NCI-H2029 treated with DMSO at 0.1 percent for 48 hours (cell line): ENCODE measurements around the gene PTPN9.
A peak's percentile ranks its signal among the peaks of the same experiment; 100 is the strongest.
"Not testable (repeated sequence)": the region's sequence is repeated elsewhere in the genome, so short reads cannot be mapped to it uniquely, and the experiment has no call there.

ENCODE experiments used
- DNase-seq: peaks from one replicate; lab custom pipeline; 2025; lab: John Stamatoyannopoulos, UW

Gene PTPN9

DNA sequence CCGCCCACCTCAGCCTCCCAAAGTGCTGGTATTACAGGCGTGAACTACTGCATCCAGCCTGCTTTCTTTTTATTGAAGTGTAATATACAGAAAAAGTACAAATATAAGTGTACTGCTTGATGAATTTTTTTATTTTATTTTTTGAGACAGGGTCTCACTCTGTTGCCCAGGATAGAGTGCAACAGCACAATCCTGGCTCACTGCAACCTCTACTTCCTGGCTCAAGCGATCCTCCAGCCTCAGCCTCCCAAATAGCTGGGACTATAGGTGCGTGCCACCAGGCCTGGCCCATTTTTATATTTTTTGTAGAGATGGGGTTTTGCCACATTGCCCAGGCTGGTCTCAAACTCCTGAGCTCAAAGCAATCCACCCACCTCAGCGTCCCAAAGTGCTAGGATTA lies 3.8 kb upstream of the PTPN9 start:
- not testable (repeated sequence) for DNase-seq

DNA sequence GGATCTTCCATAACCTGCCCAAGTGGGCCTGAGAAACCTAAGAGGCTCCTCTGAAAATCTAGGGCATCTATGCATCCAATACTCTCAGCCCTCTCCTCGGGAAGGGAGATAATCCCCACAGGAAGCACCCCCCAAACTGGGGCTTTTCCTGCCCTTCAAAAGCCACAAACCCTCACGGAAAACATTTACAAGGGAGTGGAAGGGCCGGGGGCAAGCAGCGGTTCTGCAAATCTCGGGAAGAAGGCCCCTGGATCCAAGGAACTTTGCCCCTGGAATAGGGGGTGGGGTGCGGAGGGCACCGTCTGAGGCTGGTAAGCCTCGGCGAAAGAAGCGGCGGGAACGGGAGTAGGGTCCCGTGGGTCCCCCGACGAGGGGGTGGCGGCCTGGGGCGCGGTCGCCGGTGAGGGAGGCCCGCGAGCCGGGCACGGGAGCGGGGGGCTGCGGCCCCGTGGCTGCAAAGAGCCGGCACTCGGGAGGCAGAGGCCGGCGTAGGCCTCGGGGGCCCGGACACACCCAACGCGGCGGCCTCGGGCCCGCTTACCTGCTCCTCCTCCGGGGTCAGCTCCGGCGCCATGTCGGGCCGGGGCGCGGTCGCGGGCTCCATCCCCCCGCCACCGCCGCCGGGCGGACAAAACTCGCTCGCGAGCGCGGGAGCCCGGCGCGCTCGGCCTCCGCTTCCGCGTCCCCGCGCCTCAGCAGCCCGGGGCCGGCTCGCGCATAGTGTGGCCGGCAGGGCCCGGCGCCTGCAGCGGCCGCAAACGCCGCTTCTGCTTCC lies 755 bp downstream of the PTPN9 start:
- no peak for DNase-seq

DNA sequence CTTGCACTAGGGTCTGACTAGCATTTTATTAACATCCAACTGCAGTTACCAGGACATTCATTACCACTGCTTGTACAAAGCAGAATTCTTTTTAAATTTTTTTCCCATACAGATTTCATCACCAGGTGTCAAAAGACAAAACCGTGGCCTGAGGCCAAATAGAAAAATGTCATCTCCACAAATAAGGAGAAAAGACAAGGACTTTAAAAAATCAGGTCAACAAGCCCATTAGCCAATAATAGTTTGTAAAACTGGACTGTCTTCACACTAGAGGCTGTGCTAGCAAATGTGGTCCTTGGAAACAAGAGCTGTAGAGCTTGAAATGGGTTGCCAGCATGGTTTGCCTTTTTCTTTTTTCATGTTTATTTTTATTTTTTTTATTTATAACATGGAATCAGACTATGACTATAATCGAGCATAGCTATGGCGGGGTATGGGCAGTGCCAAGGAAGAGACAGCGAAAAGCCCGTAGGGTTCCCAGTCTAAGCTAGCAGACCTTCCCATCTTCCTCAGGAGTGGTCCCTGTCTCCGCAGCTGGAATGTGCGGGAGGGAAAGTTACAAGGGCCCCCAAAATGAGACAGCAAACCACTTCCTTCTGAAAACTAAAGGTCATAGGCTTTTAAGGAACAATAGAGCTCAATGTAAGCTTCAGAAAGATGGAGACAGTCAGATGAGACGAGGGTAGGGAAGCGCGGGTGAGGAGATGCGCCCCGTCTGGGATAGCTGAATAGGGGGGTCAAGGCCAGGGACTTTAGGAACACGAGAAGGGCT lies 1.5 kb downstream of the PTPN9 start:
- DNase-seq, result no peak

DNA sequence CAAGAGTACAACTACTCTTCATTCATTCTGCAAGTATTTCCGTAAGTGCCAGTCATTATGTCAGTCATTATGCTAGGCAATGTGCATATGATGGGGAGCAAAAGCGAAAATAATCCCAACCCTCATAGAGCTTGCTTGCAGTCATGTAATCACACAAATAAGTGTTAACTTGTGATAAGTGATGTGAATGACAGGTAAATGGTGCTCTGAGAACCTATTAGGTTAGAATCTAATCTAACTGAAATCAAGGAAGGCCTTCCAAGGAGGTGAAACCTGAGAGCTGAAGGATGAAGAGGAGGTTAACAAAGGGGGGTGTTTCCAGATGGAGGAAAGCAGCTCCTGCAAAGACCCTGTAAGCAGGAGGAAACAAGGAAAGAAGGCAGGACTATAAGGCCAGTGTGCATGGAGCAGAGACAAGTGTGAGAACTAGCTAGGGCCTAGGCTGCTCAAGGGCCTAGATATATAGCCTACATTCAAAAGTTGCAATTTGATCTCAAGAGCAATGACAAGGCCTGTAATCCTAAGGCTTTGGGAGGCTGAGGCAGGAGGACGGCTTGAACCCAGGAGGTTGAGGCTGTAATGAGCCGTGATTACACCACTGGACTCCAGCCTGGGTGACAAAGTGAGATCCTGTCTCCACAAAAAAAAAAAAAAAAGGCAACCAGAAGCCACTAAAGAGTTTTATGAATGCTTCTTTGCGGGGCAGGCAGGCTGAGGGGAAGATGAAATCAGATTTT lies 5.3 kb downstream of the PTPN9 start:
- DNase-seq, result no peak

DNA sequence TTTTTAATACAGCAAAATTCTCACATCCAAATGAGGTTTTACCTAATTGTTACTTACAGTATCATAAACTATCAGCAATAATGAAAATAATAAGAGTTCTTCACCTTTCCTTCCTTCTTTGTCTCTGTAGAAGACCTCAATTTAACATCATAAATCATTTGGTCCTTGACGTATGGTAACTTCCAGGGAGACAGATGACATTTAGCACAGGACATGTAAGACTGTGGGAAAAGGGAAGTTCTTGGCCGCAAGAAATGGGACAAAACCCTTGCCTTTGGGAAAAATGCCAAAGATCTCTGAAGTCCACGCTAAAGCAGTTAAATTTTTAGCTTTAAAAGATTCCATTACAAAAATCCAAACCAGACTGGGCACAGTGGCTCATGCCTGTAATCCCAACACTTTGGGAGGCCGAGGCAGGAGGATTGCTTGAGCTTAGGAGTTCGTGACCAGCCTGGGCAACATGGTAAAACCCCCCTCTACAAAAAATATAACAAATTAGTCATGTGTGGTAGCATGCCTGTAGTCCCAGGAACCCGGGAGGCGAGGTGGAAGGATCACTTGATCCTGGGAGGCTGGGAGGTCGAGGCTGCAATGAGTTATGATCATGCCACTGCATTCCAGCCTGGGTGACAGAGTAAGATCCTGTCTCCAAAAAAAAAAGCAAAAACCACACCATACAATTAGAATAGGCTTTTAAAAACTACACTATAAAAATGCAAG lies 8.8 kb downstream of the PTPN9 start:
- no peak for DNase-seq

DNA sequence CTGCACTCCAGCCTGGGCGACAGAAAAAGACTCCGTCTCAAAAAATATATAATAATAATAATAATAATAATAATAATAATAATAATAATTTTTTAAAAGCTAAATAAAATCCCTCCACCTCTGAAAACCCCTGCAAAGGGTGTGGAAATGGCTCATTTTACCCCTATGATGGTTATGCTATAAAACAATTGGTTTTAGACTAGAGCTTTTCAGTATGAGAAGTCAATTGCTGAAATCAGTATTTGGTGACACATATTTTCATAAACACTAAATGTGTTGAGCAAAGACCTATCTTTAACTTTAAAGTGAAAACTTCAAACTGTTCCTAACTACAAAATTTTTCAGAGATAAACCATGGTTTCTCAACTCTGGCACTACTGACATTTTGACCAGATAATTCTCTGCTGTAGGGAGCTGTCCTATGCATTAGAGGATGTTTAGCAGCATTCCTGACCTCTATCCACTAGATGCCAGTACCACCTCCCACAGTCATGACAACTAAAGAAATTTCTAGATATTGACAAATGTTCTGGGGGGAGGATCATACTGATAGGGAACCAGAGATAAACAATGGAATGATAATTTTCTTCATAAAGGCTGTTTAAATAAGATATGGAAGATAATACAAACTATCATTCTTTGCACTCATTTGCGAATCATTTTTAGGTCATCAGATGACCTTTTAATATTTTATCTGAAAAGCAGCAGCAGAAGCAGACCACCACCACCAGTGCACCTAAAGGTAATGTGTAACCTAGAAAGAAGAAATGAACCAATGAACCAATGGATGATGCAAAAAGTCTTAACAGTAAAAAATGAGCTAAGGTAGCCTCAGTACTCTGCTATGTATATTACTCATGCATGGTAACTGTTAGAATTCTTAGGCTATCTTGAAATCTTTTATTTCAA lies 13.8 kb downstream of the PTPN9 start:
- no peak for DNase-seq

DNA sequence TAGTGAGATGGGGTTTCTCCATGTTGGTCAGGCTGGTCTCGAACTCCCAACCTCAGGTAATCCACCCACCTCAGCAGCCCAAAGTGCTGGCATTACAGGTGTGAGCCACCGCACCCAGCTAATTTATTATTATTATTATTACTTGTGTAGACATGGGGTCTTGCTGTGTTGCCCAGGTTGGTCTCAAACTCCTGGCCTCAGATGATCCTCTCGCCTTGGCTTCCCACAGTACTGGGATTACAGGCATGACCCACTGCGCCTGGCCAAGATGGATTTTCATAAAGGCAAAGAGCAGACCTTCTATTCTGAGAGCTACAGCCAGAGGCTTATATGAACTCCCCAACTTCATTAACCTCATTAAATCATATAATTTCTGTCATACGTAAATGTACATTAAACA lies 17.2 kb downstream of the PTPN9 start:
- no peak for DNase-seq

DNA sequence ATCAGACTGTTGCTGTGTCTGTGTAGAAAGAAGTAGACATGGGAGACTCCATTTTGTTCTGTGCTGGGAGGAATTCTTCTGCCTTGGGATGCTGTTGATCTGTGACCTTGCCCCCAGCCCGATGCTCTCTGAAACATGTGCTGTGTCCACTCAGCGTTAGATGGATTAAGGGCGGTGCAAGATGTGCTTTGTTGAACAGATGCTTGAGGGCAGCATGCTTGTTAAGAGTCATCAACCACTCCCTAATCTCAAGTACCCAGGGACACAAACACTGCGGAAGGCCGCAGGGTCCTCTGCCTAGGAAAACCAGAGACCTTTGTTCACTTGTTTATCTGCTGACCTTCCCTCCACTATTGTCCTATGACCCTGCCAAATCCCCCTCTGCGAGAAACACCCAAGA lies 19.8 kb downstream of the PTPN9 start:
- DNase-seq, result not testable (repeated sequence)

DNA sequence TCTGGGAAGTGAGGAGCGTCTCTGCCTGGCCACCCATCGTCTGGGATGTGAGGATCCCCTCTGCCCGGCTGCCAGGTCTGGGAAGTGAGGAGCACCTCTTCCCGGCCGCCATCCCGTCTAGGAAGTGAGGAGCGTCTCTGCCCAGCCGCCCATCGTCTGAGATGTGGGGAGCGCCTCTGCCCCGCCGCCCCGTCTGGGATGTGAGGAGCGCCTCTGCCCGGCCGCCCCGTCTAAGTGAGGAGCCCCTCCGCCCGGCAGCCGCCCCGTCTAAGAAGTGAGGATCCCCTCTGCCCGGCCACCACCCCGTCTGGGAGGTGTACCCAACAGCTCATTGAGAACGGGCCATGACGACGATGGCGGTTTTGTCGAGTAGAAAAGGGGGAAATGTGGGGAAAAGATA lies 20.2 kb downstream of the PTPN9 start:
- not testable (repeated sequence) for DNase-seq

DNA sequence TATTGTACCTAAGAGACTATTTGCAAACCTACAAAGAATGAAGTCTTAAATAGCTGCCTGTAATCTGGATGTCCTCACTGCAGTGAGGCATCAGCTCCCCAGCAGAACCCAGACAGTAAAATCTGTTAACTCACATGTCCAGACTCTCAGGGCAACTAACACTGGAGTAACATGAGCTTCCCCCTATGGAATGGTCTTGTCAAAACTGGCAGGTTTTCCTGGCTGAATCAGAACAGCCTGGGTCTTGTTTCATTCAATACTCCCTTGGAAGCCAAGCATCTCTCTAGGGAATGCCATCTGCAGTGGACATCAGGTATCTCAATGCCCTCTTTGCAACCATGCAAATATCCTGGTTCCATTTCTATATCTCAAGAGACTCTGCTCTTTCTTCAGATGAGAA lies 24.4 kb downstream of the PTPN9 start:
- DNase-seq, result no peak

DNA sequence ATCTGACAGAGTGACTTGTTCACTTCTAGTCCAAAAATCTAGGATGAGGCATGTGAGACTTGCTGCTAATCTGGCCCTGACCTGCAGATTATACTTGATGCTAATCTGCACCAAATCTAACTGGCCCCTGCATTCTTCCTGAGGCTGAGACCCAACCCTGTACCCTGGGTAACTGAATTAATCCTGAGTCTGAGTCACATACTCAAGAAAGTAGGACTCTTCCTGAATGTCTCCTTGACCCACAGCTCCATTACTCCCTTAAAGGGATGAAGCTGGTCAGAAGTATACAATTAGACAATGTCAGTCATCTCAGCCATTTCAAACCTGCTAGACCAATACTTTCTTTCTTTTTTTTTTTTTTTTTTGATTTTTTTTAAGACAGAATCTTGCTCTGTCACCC lies 25.5 kb downstream of the PTPN9 start:
- DNase-seq, result no peak

DNA sequence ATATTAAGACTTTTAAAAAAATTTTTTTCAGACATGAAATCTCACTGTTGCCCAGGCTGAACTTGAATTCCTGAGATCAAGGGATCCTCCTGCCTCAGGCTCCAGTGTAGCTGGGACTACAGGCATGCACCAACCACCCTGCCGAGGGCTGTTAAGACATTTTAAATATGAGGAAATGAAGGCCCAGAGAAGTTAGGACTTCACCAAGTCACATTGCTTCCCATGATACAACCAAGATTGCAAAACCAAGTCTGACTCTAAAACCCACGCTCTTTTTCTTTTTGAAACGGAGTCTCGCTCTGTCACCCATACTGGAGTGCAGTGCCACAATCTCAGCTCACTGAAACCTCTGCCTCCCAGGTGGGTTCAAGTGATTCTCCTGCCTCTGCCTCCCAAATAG lies 28.0 kb downstream of the PTPN9 start:
- DNase-seq, result no peak

DNA sequence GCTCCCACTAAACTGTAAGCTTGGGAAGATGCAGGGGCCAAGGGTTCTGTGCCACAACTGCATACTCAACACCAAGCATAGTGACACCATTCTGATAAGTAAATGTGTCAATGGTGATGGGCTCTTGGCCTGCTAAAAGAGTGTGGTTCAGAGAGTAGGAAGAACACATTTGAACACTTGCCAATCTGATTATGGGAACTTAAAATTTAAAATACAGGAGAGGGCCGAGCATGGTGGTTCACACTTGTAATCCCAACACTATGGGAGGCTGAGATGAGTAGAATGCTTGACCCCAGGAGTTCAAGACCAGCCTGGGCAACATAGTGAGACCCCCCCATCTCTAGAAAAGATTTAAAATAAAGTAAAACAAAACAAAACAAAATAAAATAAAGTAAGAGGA lies 34.1 kb downstream of the PTPN9 start:
- no peak for DNase-seq

DNA sequence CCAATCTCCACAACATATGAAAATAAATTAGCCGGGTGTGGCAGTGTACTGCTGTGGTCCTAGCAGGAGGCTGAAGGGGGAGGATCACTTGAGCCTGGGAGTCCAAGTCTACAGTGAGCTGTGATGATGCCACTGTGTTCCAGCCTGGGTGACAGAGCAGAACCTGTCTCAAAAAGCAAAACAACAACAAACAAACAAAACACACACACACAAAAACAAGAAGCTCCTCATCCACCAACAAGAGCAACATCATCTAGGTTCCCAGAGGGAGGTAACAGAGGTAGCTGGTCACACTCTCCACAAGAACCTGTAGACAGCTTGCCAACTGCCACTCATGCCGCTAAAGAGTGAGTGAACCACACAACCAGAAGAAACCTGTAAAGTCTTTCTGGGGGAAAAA lies 34.8 kb downstream of the PTPN9 start:
- DNase-seq, result peak; percentile 2

DNA sequence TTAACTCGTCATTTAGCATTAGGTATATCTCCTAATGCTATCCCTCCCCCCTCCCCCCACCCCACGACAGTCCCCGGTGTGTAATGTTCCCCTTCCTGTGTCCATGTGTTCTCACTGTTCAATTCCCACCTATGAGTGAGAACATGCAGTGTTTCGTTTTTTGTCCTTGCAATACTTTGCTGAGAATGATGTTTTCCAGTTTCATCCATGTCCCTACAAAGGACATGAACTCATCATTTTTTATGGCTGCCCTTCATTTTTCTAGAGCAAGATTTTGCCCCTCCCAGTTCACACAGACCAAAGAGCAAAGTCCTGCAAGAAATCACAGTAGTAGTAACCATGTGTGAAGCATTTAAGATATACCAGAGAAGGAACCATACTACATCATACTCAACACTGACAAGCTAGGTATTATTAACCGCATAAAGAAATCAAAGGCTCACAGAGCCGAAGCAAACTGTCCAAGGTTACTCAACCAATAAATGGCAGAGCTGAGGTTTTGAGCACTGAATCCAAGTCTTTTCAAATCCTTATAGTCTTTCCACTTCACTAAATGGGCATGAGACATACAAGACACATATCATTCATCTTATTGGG lies 36.1 kb downstream of the PTPN9 start:
- not testable (repeated sequence) for DNase-seq

DNA sequence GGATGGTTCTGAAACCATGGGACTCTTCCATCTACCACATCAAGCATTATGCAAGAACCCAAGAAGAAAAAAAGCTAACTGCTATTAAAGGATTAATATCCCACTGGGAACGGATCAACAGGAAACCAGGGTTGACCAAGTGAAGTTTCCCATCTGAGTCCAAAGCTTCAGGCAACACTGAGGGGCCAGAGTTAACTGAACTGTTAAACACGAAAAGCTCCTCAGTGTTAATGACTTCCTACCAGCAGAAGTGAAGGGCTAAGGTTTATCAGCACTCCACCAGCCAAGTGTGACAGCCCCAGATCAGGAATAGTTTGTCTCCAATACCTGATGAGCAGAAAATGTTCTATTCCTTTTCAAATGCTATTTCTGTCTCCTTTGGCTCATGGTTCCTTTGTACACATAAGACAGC lies 36.7 kb downstream of the PTPN9 start:
- DNase-seq, result no peak

DNA sequence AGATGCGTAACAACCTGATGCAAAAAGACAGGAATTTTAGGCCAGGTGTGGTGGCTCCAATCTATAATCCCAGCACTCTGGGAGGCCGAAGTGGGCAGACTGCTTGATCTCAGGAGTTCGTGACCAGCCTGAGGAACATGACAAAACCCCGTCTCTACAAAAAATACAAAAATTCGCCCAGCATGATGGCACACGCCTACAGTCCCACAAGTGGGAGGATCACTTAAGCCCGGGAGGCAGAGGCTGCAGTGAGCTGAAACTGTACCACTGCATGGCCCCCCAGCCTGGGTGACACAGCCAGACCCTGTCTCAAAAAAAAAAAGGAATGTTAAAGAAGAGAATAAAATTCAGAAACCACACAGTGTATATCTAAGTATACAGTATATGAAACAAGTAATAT lies 40.7 kb downstream of the PTPN9 start:
- no peak for DNase-seq

DNA sequence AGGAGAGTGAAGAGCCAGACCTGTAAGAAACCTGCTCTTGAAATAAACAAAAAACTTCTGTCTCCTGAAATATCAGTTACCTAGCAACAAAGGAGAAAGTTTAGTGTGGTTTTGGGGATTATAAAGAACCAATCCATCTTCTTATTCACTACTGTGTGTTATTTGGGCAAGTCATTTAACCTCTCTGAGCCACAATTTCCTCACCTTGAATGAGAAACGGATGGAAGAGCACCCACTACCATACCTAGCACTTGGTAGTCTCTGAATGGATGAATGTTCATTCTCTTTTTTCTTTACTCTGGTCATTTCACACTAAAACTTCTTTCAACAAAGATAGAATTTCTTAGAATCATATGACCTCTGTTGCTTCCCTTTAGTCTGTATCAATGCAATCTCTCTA lies 45.2 kb downstream of the PTPN9 start:
- DNase-seq, result no peak

DNA sequence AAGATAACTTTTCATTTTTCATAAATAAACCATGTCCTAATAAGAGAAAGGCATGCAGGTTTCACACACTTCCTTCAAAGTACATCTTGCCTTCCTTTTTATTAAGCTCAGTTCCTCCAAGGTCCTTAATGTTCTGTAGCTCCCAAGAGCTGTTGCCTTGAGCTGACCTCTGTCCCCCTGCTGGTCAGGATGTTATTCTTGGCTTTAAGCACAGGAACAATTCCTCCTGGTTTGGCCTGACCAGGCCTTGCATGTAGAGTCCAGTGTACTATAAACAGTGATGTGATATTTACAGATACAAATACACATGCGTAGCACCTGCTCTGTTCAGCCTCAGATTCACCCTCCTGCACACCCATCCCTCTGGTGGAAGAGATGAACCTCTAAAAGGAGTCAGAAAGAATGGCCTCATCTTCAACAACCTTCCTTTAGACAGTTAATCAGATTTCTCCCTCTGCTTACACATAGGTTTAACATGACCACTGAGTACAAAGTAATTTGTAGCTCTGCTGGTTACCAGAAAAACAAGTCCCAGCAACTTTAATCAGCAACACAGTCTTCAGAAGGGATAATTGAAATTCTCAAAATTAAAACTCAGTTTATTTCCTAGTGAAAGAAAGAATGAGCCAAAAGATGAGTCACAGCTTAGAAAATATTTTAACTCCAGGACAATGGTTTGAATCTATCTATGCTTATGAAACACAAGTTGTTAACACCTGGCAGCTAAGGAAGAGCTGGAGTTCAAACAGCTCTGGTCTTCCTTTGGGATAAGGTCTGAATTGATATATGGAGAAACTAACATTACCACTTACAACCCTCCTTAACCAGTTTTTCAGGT lies 46.5 kb downstream of the PTPN9 start:
- no peak for DNase-seq

DNA sequence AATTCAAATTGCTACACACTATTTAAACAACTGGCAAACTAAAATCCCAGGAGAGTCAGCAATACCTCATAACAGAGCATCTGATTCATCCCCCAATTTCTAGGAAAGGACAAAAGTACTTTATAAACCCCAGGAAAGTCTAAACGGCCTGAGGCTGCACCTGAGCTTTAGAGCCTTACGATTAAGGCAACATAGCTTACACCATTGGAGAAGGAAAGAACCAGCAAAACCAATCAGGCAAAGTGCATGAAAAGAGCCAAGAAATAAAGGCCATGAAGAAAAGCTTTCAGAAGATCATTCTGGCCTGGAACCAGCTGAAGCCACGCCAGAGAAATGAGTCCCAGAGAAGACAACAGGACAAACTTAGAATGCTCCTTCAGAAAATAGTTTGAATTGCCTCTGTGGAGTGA lies 48.1 kb downstream of the PTPN9 start:
- DNase-seq, result no peak
